PFSK-1 (cell line): Measurements from ENCODE around the gene CD63.

Source experiments
- FOXP2 ChIP-seq: optimal IDR thresholded peaks from 2 replicates; pipeline ENCODE3; 2011; ENCODE audit warnings: borderline replicate concordance, control low read depth, inconsistent platforms; ENCODE audit not compliant: insufficient read depth; ENCODE audit errors: extremely low read length, extremely low read depth
- POLR2AphosphoS5 ChIP-seq: IDR thresholded peaks from 2 replicates; pipeline ENCODE4 v1.6.1; 2012; ENCODE audit warnings: low read depth, mild to moderate bottlenecking, control low read depth, low read length, moderate library complexity
- SIN3A ChIP-seq: IDR thresholded peaks from 2 replicates; pipeline ENCODE4 v1.6.1; 2012; ENCODE audit warnings: mild to moderate bottlenecking, low read length, moderate library complexity, borderline replicate concordance; ENCODE audit not compliant: insufficient read depth
- TAF1 ChIP-seq: IDR thresholded peaks from 2 replicates; pipeline ENCODE4 v1.6.1; 2012; ENCODE audit warnings: low read length, control low read depth, borderline replicate concordance; ENCODE audit not compliant: insufficient read depth
- TF ChIP-seq, protein P1 (sequence below), 2 experiments: IDR thresholded peaks; 2 replicates each; pipeline versions ENCODE4 v1.6.1 to v1.8.0; 2011 to 2012; ENCODE audit warnings: low read depth in 2 of 2, low read length in 2 of 2, control low read depth in 1 of 2, inconsistent platforms in 1 of 2, mild to moderate bottlenecking in 1 of 2, moderate library complexity in 1 of 2; ENCODE audit not compliant: insufficient read depth in 1 of 2

Gene CD63

DNA sequence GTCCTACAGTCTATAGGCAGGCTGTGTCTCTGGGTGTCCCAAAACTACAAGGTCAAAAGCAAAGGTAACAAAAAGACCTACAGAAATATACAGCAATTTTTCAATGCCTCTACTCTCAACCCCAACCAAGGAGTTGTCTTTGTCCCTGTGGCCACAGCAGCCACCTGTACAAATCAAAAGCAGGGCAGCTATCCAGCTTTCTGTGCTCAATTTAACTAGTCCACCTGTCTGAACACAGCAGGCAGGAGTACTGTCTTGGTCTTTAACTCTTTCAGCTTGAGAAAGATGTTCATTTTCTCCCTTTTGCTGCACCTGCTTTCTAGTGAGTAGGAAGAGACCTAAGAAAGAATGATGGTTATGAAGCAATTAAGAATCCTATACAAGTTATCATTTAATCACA is 33.8 kb upstream of the CD63 start:
- TF ChIP-seq SIN3A (no peak), POLR2AphosphoS5 (no peak), FOXP2 (no peak)
- TF ChIP-seq, protein P1, sequence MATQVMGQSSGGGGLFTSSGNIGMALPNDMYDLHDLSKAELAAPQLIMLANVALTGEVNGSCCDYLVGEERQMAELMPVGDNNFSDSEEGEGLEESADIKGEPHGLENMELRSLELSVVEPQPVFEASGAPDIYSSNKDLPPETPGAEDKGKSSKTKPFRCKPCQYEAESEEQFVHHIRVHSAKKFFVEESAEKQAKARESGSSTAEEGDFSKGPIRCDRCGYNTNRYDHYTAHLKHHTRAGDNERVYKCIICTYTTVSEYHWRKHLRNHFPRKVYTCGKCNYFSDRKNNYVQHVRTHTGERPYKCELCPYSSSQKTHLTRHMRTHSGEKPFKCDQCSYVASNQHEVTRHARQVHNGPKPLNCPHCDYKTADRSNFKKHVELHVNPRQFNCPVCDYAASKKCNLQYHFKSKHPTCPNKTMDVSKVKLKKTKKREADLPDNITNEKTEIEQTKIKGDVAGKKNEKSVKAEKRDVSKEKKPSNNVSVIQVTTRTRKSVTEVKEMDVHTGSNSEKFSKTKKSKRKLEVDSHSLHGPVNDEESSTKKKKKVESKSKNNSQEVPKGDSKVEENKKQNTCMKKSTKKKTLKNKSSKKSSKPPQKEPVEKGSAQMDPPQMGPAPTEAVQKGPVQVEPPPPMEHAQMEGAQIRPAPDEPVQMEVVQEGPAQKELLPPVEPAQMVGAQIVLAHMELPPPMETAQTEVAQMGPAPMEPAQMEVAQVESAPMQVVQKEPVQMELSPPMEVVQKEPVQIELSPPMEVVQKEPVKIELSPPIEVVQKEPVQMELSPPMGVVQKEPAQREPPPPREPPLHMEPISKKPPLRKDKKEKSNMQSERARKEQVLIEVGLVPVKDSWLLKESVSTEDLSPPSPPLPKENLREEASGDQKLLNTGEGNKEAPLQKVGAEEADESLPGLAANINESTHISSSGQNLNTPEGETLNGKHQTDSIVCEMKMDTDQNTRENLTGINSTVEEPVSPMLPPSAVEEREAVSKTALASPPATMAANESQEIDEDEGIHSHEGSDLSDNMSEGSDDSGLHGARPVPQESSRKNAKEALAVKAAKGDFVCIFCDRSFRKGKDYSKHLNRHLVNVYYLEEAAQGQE (IDR thresholded peaks at IDR 0.05; ENCODE audit: insufficient read depth in 1 of 2, low read depth in 2 of 2, low read length in 2 of 2): no peak

DNA sequence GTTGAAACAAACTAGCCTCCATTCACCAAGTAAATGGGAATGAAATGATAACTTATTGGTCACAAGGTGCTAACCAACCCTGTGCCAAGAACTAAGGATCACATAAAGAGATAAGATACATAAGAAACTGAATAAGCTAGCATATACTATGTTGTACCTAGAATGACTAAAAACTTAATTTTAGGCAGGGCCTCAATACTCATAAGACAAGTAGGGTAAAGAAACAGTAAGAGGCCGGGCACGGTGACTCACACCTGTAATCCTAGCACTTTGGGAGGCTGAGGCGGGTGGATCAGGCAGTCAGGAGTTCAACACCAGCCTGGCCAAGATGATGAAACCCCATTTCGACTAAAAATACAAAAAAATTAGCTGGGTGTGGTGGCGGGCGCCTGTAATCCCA is 31.9 kb upstream of the CD63 start:
- TF ChIP-seq TAF1 (no peak), FOXP2 (no peak), POLR2AphosphoS5 (no peak), SIN3A (no peak)
- TF ChIP-seq, protein P1 (IDR thresholded peaks at IDR 0.05; ENCODE audit: insufficient read depth in 1 of 2, low read depth in 2 of 2, low read length in 2 of 2): no peak

DNA sequence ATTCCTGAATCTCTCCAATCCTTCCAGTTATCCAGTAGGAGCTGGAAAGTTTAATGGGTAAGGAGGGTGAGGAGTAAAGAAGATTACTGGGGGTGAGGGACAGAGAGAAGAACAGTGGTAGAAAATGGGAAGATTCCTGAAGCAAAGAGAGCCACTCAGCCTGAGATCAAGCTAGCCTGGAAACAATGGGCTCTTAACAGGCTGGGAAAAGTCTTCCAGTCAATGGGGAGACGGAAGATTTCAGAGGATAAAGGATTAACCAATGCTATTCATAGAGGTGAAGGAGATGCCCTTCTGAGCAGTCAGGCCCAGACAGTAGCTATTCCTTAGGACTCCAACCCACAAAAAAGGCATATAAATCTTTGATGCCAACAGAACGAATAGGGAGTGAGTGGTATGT is 28.9 kb upstream of the CD63 start:
- TF ChIP-seq SIN3A: no peak
- no peak for TF ChIP-seq POLR2AphosphoS5
- TF ChIP-seq, protein P1 (IDR thresholded peaks at IDR 0.05; ENCODE audit: insufficient read depth in 1 of 2, low read depth in 2 of 2, low read length in 2 of 2): no peak
- TF ChIP-seq TAF1: no peak
- no peak for TF ChIP-seq FOXP2

DNA sequence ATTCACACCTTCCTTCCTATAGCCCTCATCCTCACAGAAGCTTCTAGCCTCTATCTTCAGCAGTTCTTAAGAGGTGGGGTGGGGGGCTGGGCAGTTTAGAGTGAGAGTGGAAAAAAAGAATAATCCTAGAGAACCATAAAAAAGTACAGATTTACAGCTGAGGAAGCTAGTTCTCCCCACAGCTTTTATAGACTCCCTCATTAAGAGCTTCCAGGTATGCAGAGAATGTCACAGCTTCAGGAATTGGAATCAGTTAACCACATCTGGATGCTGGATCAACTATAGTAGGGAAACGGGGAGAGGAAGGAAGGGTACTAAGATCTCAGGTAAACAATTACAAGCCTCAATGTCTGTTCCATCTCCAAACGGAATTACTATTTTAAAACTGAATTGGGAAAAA is 26.4 kb upstream of the CD63 start:
- TF ChIP-seq TAF1: no peak
- TF ChIP-seq, protein P1 (IDR thresholded peaks at IDR 0.05; ENCODE audit: insufficient read depth in 1 of 2, low read depth in 2 of 2, low read length in 2 of 2): no peak
- TF ChIP-seq POLR2AphosphoS5: no peak
- TF ChIP-seq FOXP2: no peak
- TF ChIP-seq SIN3A: no peak

DNA sequence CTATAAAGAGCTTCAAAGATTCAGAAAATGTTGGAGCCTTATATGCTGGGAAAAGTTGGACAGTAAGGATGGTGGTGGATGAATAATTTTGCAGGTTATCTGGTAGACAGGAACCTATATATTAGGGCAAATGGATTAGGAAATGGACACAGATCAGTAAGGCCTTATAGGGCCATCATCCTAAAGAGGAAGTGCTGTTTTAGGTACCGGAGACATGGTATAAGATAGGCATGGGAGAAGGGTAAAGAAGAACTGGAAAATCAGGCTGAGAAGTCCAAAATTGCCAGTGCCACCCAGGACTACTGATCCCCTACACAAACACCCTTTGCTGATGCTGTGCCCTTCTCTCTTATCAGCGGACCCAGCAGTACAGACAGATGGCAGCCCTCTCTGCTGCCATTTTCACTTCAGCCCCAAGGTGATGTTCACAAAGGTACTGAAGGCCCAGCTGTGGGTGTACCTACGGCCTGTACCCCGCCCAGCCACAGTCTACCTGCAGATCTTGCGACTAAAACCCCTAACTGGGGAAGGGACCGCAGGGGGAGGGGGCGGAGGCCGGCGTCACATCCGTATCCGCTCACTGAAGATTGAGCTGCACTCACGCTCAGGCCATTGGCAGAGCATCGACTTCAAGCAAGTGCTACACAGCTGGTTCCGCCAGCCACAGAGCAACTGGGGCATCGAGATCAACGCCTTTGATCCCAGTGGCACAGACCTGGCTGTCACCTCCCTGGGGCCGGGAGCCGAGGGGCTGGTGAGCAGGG is 19.6 kb upstream of the CD63 start:
- TF ChIP-seq TAF1: no peak
- no peak for TF ChIP-seq FOXP2
- TF ChIP-seq POLR2AphosphoS5: no peak
- TF ChIP-seq, protein P1 (IDR thresholded peaks at IDR 0.05; ENCODE audit: insufficient read depth in 1 of 2, low read depth in 2 of 2, low read length in 2 of 2): no peak
- TF ChIP-seq SIN3A: no peak
